ENCODE measurements around the gene CDC42BPA. TPM values are rescaled to one million over a fixed set of nuclear protein-coding genes. Genes with fewer than 3 reads are reported as not detected.

CDC42BPA gene
- total RNA-seq, 4 donors from 2014 or later = 47.0 to 58.6 (median 54.8) TPM

DNA sequence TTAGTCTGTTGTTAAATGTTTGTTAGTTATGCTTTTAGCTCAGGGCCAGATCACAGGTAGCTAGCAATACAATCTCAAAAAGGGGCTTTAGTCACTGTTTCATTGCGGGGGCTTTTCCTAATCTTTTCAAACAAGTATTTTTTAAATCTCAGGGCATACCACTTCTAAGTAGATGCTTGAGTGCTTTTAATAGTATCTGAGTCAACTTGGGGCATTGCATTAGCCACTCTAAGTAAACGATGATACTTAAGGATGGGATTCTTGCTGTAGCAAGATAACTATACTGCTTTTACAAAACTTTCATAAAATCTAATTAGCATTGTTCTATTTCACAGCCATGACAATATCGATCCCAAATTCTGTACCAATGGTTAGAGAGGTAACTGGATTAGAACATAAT, 11.6 kb downstream of the CDC42BPA start:
- WGBS, 2 donors = 96 to 97% methylated on average over 3 of the region's 3 CpGs
- TF ChIP-seq POLR2A (IDR thresholded peaks at IDR 0.05) (no peak), CTCF (IDR thresholded peaks at IDR 0.05) (no peak), EP300 (IDR thresholded peaks at IDR 0.05) (no peak)
- DNase-seq (ENCODE audit: low spot score in 2 of 2) = no peak
- no peaks in the 10 kb centered on the region for H3K36me3 ChIP-seq
- H3K9me3 ChIP-seq = no peaks in the 10 kb centered on the region
- no peak overlapping the region for H3K27ac ChIP-seq
- H3K4me1 ChIP-seq = peaks cover 0 to 26% (median 0%) of the 10 kb centered on the region in 4 donors
- no peaks in the 10 kb centered on the region for H3K27me3 ChIP-seq
- no peak overlapping the region for H3K4me3 ChIP-seq

DNA sequence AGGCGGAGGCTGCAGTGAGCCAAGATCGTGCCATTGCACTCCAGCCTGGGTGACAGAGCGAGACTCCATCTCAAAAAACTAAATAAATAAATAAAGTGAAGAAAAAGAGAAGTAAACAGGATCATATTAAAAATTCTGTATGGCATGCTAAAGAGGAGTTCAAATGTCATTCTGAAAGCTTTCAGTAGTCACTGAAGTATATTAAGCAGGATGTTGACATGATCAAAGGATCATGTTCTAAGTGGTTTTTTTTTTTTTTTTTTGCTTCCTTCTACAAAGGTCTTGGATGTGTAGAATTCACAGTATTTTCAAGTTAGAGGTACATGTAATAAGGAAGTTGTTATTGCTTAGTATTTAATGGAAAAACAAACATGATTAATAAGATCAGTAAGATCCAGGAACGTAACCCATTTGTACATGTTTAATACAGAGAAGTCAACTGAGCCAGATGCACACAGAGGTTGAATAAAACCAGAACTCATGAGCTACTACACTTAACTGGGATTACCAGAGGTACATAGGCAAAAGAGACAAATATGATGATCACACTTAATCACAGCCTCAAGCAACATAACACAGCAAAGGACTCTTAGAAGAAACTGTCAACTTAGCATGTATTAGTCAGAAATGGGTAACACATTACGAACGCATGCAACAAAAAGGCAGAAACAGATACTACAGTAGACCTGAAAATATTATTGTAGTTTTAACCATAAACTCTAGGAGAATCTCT, 12.2 kb downstream of the CDC42BPA start:
- H3K4me3 ChIP-seq = no peak overlapping the region
- no peaks in the 10 kb centered on the region for H3K36me3 ChIP-seq
- no peak overlapping the region for H3K27ac ChIP-seq
- no peak for DNase-seq (ENCODE audit: low spot score in 2 of 2)
- TF ChIP-seq CTCF (IDR thresholded peaks at IDR 0.05) (no peak), POLR2A (IDR thresholded peaks at IDR 0.05) (no peak), EP300 (IDR thresholded peaks at IDR 0.05) (no peak)
- H3K4me1 ChIP-seq = peaks cover 0 to 24% (median 0%) of the 10 kb centered on the region in 4 donors
- H3K27me3 ChIP-seq = no peaks in the 10 kb centered on the region
- no peaks in the 10 kb centered on the region for H3K9me3 ChIP-seq
- WGBS, 2 donors = 93 to 94% methylated on average over 6 of the region's 6 CpGs

DNA sequence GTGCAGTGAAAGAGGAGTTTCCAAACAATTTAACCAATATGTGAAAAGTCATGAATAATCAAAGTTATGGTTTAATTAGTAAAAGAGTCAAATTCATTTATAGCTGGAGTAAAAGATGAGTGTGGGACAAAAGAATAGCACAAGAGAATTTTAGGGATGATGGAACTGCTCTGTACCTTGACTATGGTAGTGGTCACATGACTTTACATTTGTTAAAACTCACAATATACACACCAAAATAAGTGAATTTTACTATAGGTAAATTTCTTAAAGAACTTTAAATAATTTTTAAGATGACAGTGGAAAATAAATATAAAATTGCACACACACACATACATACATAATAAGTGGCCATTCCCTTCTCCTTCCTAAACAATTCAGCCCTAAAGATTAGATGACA, 13.6 kb downstream of the CDC42BPA start:
- Histone ChIP-seq H3K36me3 (no peaks in the 10 kb centered on the region), H3K27me3 (no peaks in the 10 kb centered on the region), H3K4me1 (peaks cover 0 to 25% (median 0%) of the 10 kb centered on the region in 4 donors), H3K27ac (no peak overlapping the region), H3K4me3 (no peak overlapping the region), H3K9me3 (no peaks in the 10 kb centered on the region)
- TF ChIP-seq EP300 (IDR thresholded peaks at IDR 0.05) = no peak
- TF ChIP-seq POLR2A (IDR thresholded peaks at IDR 0.05) = no peak
- no peak for TF ChIP-seq CTCF (IDR thresholded peaks at IDR 0.05)
- DNase-seq (ENCODE audit: low spot score in 2 of 2) = no peak

DNA sequence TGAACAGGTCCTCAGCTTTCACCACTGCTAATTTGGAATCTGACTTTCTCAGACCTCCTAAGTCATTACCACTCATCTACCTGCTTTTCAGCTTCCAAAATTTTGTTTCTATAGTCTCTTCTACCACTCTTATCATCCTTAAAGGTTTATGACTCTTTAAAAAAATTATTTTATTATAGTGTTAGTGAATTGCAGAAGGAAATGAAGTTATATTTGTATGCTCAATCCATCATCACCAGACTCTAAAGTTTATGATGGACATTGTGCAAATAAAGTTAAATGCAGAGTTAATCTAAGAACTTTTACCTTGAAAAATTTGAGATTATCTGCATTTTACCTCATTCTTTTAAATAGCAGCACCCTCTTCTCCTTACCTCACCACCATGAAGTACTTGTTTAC, 14.6 kb downstream of the CDC42BPA start:
- Histone ChIP-seq H3K27ac (no peak overlapping the region), H3K4me3 (no peak overlapping the region), H3K4me1 (peaks cover 0 to 25% (median 0%) of the 10 kb centered on the region in 4 donors), H3K9me3 (no peaks in the 10 kb centered on the region), H3K36me3 (no peaks in the 10 kb centered on the region), H3K27me3 (no peaks in the 10 kb centered on the region)
- no peak for DNase-seq (ENCODE audit: low spot score in 2 of 2)
- TF ChIP-seq POLR2A (IDR thresholded peaks at IDR 0.05) (no peak), EP300 (IDR thresholded peaks at IDR 0.05) (no peak), CTCF (IDR thresholded peaks at IDR 0.05) (no peak)

GRCh38 chr1:227300682-227301081, 17.6 kb downstream of the CDC42BPA start:
- H3K9me3 ChIP-seq = no peaks in the 10 kb centered on the region
- WGBS, 2 donors = 95 to 98% methylated on average over 7 of the region's 7 CpGs
- peaks cover 0 to 24% (median 0%) of the 10 kb centered on the region in 4 donors for H3K4me1 ChIP-seq
- TF ChIP-seq EP300 (IDR thresholded peaks at IDR 0.05) (no peak), POLR2A (IDR thresholded peaks at IDR 0.05) (no peak), CTCF (IDR thresholded peaks at IDR 0.05) (no peak)
- H3K36me3 ChIP-seq = no peaks in the 10 kb centered on the region
- H3K27ac ChIP-seq = no peak overlapping the region
- no peak overlapping the region for H3K4me3 ChIP-seq
- H3K27me3 ChIP-seq = no peaks in the 10 kb centered on the region
- DNase-seq (ENCODE audit: low spot score in 2 of 2) = no peak
